NCI-H1048 (cell line): ENCODE data around the gene IQCF6.
"Not testable (repeated sequence)": the region's sequence is repeated elsewhere in the genome, so short reads cannot be mapped to it uniquely, and the experiment has no call there.

Experiments
- DNase-seq: peaks from one replicate; lab custom pipeline; 2025; lab: John Stamatoyannopoulos, UW

The IQCF6 gene

GRCh38 chr3:51779137-51779536, at the start of gene IQCF6:
Gene IQCF6 (minus strand): TSS chr3:51779237. CDS start chr3:51779224, 13 bp downstream.
- DNase-seq, result no peak

- no peak for DNase-seq
These were observed 49.3 kb upstream of the IQCF6 start for GRCh38 chr3:51828297-51828696.

DNA sequence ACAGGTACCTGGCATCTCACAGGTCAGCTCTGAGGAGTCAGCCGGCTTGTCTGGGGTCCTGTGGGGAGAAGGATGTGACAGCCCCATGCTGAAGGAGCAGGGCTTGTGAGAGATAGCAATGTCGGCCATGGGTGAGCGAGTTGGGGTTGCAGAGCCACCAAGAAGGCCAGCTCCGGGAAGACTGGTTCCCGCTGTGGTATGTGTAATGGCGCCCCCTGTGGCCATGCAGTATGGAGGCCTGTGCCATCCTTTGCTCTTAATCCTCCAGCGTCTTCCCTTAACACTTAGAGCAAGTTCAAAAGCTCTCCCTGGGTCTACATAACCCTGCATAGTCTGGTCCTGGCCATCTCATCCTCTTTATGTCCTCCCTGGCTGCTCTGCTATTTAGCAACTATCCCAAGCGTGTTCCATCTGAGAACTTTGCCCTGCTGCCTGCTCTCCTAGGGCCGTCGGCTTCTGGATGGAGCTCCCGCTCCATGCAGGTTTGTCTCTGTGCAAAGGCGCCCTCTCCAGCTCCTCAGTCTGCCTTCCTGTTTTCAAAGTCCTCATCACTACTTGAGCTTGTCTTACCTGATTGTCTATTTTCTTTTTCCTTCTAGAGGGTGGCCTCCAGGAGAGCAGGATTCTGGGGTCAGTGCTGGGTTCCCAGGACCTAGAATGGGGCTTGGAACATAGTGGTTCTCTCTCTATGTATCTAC, 40.8 kb upstream of the IQCF6 start:
- no peak for DNase-seq

DNA sequence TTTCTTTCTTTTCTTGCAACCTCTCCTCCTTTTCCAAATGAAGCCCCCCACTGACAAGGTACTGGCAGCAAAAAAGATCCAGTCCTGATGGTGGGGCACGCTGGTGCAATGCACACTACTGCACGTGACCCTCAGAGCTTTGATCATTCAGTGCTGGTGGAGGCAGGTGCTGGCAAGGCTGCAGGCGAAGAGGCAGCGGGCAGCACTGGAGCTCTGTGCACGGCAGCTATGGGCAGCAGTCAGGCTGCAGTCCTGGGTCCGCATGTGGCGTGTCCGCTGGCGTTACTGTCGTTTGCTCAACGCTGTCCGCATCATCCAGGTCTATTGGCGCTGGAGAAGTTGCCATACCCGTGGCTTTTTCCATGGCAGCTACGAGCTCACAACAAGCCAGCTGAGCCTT, 40.1 kb upstream of the IQCF6 start:
- no peak for DNase-seq

DNA sequence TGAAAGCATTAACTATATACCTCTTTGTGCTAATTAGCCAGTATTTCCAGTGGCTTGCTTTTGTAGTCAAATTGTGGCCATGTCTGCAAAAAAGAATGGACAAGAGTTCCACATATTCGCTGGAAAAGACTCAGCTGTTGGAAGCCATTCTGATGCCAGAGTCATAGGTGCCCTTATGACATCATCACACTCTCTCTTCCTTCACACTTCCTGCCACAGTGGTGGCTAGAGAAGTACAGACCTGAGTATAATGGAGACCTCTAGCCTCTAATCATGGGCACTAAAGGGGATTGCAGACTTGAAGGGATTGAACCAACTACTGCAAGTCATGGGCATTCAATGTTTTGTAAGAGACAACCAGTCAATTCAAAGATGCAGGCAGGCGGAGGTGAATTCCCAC, 38.3 kb upstream of the IQCF6 start:
- DNase-seq, result no peak

DNA sequence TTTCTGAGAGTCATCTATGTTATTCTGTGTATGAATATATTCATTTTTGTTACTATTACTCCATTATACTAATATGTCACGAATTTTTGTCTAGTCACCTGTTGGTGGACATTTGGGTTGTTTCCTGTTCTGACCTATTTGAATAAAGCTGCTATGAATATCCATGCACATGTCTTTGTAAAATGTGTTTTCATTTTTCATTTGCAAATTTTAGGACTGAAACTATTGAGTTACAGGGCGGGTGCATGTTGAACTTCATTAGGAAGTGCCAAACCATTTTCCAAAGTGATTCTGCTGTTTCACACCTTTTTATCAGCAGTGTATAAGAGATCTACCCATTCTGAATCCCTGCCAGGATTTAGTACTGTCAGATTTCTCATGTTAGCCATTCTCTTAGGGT, 37.7 kb upstream of the IQCF6 start:
- no peak for DNase-seq

- DNase-seq, result no peak
These were observed 36.6 kb upstream of the IQCF6 start for GRCh38 chr3:51815614-51816013.

DNA sequence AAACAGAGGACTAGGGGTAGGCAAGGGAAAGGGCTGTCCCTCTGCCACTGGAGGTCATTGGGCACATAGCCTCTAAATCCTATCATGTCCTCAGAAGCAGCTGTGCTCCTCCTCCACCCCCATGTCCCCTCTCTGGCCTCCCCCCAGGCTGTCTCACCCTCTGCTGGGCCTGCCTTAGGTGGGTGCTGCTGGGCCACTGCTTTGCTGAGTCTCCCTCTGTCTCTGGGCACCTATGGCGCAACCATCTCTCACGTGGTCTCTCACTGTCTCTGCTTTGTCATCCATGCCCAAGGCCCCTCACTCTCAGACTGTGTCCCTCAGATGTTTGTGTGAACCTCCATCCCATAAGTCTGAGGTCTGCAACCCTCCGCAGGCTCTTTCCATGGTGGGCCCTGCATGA, 35.0 kb upstream of the IQCF6 start:
- no peak for DNase-seq

GRCh38 chr3:51813539-51813938, 34.5 kb upstream of the IQCF6 start:
- DNase-seq, result no peak

GRCh38 chr3:51808934-51809333, 29.9 kb upstream of the IQCF6 start:
- DNase-seq, result no peak

DNA sequence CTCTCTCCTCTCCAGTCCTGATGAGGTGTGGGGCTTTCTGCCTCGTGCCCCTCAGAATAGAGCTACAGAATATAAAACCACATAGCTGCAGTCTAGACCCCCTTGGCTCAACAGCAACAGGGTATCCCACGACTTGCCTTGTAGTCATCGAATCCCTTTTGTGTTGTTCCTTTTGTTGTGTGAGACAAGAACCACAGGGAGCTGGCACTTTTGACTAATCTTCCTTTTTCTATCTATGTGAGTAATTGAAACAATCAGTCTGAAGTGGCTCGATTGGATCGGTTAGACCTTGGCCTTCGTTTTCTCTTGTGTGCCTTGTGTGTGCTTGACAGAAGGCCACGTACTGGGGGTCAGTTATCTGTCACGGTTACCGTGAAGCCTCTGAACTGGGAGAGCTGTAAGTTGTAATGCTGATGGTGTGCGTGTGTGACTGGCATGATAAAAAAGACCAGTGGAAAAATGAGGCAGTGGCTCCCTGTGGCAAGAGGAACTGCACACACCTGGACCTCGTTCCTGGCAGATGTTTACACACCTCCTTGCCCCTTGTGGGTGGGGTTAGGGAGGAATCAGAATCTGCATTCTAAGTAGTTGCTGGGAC, 23.2 kb upstream of the IQCF6 start:
- DNase-seq, result no peak

- DNase-seq, result no peak
These were observed 21.7 kb upstream of the IQCF6 start for GRCh38 chr3:51800750-51801125.

GRCh38 chr3:51799879-51800749, 21.1 kb upstream of the IQCF6 start:
- DNase-seq, result peak; percentile 48

- DNase-seq, result no peak
These were observed 19.4 kb upstream of the IQCF6 start for GRCh38 chr3:51798411-51798963.

DNA sequence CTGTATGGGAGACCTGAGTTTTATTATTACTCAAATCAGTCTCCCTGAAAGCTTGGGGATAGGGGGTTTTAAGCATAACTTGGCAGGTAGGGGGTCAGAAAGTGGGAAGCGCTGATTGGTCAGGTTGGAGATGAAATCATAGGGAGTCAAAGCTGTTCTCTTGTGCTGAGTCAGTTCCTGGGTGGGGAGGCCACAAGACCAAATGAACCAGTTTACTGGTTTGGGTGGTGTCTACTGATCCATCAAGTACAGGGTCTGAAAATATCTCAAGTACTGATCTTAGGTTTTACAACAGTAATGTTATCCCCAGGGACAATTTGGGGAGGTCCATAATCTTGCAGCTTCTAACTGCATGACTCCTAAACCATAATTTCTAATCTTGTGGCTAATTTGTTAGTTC, 17.8 kb upstream of the IQCF6 start:
- DNase-seq, result no peak

- no peak for DNase-seq
These were observed 15.2 kb upstream of the IQCF6 start for GRCh38 chr3:51794206-51794605.

DNA sequence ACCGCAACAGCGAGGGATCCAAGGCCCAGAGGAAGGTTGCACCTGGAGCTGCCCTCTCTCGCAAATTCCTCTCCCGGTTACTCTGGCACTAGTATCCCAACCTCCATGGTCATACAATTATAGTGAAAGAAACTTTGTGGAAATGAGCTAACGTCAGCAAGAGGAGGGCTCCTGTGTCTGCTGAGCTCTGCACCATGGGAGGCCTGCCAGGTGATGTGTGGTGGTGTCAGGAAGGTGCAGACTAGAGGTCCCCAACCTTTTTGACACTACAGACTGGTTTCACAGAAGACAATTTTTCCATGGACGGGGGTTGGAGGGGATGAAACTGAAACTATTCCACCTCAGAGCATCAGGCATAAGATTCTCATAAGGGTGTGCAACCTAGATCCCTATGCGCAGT, 13.2 kb upstream of the IQCF6 start:
- DNase-seq, result no peak

- DNase-seq, result no peak
These were observed 10.4 kb upstream of the IQCF6 start for GRCh38 chr3:51789437-51789836.

DNA sequence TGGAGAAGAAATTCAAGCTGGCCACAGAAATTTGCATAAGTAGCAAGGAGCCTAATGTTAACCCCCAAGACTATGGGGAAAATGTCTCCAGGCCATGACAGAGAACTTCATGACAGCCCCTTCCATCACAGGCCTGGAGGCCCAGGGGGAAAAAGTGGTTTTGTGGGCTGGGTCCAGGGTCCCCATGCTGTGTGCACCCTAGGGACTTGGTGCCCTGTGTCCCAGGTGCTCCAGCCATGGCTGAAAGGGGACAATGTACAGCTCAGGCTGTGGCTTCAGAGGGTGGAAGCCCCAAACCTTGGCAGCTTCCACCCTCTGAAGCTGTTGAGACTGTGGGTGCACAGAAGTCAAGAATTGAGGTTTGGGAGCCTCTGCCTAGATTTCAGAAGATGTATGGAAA, 8.5 kb upstream of the IQCF6 start:
- DNase-seq, result not testable (repeated sequence)

GRCh38 chr3:51786267-51786666, 7.2 kb upstream of the IQCF6 start:
- no peak for DNase-seq

- no peak for DNase-seq
These were observed 483 bp downstream of the IQCF6 start for GRCh38 chr3:51778554-51778953.

DNA sequence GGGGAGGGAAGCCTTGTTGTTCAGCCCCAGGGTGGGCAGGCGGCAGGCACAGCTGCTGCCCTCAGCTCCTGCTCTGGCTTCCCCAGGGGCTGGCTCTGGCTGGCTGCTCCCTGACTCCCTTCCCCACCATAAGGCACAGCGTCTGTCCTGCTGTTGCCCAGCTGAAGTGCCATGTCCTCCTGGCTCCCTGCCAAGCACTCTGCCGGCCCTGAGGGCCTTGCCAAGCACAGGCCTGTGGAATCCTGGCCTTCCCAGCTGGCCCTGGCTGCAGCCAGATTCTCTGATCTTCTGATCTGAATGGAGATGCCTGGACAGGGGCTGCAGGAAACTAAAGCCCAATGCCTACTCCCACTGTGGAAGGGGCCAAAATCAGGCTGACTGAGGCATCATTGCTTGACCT, 1.1 kb downstream of the IQCF6 start:
- no peak for DNase-seq

DNA sequence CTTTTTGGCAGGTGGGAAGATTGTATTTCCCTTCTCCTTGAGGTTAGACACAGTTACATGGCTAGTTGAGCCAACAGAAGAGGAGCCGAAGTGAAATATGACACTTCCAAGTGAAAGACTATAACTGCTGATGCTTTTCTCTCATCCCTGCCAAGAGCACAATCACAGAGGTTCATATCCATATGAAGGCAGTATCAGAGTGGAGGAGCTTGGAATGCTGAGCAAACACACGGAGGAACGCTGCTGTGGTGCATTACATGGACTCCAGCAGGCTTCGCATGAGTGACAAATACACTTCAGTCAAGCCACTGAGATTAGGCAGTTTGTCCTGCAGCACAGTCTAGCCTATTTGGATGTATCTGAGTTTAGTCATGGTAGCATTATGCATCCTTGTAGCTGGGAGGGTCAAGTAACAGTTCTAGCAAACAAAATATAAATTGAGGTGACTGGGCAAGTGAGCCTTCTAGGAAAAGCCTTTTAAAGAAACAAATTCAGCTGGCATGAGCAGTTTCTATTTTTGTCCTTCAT, 5.4 kb downstream of the IQCF6 start:
- DNase-seq, result no peak
